GM21786 (cell line): ENCODE results near the gene PSORS1C1.
"Not testable (repeated sequence)": the region's sequence is repeated elsewhere in the genome, so short reads cannot be mapped to it uniquely, and the experiment has no call there.

Experiments
- ATAC-seq: cut with Tn5 transposase; IDR thresholded peaks from one replicate; pipeline ENCODE4 v1.9.1; 2021; ENCODE audit not compliant: unreplicated experiment

The PSORS1C1 gene

DNA sequence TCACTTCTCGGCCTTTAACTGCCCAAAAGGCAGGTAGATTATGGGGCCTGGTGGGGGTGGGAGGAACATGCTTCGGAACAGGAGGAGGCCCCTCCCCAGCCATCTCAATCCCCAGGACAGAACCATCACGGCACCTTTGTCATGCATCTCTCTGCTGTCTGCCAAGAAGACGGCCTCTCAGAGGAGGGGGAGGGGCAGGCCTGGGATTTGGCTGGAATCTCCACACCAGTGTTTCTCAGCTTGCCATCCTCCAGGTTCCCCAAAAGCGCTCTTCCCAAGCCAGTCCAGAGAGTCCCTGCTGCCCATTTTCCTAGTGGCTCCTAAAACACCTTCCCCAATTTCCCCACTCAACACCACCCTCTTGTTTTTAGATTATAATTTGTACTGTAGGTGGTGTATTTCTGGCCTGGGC, 58.4 kb downstream of the PSORS1C1 start:
- ATAC-seq, result no peak

- ATAC-seq, result no peak
Measured at GRCh38 chr6:31173406-31173805, 58.8 kb downstream of the PSORS1C1 start.

- ATAC-seq, result no peak
Measured at GRCh38 chr6:31174378-31174777, 59.8 kb downstream of the PSORS1C1 start.

DNA sequence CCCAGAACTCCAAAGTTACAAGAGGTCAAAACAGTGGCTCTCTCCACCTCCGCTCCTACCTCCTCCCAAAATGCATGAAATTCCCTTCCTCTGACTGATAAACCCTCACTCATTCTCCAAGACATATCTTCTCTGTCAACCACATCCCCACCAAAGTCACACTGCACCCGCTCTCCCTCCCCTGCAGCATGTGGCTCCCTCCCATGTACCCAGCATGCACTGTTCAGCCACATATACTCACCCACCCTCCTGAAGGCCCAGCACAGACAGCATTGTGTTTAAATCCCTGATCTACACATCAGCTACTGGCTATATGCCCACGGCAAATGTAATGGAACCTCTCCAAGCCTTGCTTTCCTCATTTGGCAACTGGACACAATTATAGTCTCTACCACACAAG, 61.4 kb downstream of the PSORS1C1 start:
- ATAC-seq, result no peak

DNA sequence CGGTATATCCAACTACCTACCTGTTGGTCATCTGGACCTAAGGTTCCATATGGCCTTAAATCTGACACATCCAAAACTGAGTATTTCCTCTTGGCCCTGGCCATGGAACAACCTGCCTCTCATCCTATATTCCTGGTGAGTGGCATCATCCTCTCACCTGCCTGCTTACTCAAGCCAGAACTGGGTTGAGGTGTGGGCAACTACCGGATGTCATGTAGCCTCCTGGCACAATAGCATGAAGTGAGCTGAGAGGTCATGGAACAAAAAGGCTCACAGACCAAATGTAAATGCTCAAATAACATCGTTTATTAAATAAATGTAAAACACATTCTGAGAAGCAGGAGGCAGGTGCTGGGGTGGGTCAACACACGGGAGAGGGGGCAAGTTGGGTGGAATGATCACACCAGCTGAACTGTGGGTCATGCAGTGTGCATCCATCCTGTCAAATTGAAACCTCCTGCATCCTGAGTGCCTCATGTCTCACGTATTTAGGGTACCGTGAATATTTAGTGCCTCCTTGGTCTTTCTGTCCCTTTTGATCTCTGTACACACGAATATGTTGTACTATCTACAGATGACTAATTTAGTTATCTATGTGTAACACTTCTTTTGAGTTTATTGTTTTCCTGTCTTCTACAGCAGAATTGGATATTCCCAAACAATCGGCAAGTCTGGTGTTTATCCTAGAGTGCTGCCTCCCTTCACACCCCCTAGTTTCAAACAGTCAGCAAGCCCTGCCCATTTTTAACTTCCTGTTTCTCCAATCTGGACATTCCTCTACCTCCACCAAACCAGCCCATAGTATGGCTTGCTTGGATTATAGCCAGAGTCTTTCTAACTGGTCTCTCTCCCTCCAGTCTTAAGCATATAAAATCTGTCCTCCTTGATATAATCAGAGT, 63.8 kb downstream of the PSORS1C1 start:
- no peak for ATAC-seq

GRCh38 chr6:31179042-31179386, 64.4 kb downstream of the PSORS1C1 start:
- no peak for ATAC-seq

- ATAC-seq, result no peak
Measured at GRCh38 chr6:31179896-31180295, 65.3 kb downstream of the PSORS1C1 start.

DNA sequence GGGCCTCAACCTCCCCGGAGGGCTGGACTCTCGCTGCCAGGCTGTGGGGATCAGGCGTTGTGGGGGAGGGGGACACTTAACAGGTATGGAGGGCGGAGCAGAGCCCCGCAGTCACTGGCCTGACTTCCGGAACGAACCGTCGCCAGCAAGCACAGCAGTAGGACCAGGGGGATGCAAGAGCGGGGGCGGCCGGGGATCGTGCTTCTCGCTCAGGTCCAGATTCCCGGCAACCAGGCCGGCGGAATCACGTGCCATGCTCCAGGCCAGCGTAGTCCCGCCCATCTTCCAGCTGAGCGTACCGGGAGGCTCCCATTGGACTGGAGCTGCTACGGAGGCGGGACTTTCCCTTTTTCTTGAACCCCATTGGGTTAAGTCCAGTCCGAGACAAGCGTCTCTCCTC, 65.9 kb downstream of the PSORS1C1 start:
- ATAC-seq, result no peak

GRCh38 chr6:31183287-31183686, 68.7 kb downstream of the PSORS1C1 start:
- ATAC-seq, result not testable (repeated sequence)

- not testable (repeated sequence) for ATAC-seq
Measured at GRCh38 chr6:31183859-31184258, 69.3 kb downstream of the PSORS1C1 start.

GRCh38 chr6:31185695-31186051, 71.1 kb downstream of the PSORS1C1 start:
- ATAC-seq, result not testable (repeated sequence)

DNA sequence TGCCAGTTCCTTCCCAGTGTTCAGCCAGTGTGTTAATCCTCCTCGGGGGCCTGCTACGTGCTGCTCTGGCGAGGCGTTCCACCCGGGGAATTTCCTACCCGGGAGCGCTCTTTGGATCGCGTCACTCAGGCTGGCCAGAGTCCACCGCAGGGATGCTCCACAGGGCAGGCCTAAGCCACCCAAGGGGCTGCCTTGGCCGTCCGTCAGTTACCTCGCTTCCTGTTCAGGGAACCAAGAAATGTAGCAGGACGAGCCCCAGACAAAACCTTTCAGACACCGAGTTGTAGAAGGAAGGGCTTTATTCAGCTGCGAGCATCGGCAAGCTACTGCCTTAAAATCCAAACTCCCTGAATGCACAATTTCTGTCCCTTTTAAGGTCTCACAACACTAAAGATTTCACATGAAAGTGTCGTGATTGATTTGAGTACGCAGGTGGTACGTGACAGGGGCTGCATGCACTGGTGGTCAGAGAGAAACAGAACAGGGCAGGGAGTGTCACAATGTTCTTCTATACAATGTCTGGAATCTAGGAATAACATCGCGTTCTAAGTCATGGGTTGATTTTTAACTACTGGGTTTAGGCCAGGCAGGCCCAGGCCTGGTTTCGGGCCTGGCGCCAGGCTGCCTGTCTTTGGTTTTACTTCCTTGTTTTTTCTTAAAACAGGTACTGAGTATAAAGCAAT, 71.6 kb downstream of the PSORS1C1 start:
- ATAC-seq, result no peak

DNA sequence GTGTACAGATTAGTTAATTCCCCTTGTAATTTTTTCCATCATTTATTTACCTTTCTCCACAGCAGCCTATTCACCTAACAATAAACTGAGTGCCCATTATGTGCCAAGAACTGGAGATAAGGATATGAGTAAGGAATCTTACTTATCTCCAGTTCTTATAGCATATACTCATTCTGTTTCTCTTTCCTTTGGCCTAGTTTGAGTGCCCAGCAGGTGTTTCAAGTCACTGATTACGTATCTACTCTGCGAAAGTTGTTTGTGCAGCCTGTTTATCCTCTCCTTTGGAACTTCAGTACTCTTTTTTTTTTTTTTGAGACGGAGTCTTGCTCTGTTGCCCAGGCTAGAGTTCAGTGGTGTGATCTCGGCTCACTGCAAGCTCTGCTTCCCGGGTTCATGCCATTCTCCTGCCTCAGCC, 73.2 kb downstream of the PSORS1C1 start:
- ATAC-seq, result no peak

- ATAC-seq, result not testable (repeated sequence)
Measured at GRCh38 chr6:31189223-31189622, 74.6 kb downstream of the PSORS1C1 start.
